Transverse colon (tissue), 3 donors: ENCODE data around the gene IRX3.

Source experiments
- POLR2A ChIP-seq: fragments of 450-650 bp; IDR thresholded peaks from one replicate; pipeline ENCODE4 v1.6.1; 2016; ENCODE audit warnings: antibody characterized with exemption, mild to moderate bottlenecking, moderate library complexity
- TF ChIP-seq, protein P1 (sequence below), 5 experiments: fragments of 200-600 bp in 3 of 5; fragments of 450-650 bp in 2 of 5; sonication (generic) in 3 of 5; IDR thresholded peaks; 1 replicate in 2 of 5; 2 replicates in 3 of 5; pipeline ENCODE4 v1.5.1; 2016 to 2017; ENCODE audit warnings: antibody characterized with exemption in 5 of 5, inconsistent platforms in 3 of 5, mild to moderate bottlenecking in 2 of 5, moderate library complexity in 1 of 5

DNA sequence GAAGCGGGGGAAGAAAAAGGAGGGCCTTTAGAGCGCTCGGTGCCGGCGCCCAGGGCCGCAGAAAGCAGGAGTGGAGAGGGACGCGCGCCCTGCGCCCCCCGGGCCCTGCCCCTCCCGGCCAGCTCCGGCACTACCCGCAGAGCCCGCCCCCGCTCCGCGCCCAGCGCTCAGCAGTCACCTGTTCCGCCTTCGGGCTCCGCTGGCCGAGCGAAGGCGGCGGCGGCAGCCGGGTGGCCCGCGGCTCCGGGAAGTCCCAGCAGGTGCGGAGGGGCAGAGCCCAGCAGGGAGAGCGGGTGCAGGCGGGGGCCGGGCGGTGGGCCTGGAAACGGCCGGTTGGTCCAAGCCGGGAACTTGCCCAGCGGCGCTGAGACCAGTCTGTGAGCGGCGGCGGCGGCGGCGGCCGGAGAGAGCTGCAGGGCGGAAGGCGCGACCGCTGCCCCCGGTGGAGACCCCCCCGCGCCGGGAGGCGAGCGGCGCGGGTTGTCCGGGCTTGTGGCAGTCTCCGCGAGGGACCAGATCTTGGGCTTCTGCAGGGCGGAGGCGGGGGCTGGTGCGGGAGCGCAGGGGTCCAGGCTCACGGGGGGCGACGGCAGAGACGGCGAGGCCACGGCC, 2.2 kb downstream of the IRX3 start:
- TF ChIP-seq, protein P1, sequence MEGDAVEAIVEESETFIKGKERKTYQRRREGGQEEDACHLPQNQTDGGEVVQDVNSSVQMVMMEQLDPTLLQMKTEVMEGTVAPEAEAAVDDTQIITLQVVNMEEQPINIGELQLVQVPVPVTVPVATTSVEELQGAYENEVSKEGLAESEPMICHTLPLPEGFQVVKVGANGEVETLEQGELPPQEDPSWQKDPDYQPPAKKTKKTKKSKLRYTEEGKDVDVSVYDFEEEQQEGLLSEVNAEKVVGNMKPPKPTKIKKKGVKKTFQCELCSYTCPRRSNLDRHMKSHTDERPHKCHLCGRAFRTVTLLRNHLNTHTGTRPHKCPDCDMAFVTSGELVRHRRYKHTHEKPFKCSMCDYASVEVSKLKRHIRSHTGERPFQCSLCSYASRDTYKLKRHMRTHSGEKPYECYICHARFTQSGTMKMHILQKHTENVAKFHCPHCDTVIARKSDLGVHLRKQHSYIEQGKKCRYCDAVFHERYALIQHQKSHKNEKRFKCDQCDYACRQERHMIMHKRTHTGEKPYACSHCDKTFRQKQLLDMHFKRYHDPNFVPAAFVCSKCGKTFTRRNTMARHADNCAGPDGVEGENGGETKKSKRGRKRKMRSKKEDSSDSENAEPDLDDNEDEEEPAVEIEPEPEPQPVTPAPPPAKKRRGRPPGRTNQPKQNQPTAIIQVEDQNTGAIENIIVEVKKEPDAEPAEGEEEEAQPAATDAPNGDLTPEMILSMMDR (IDR thresholded peaks at IDR 0.05), result no peak
- no peak for TF ChIP-seq POLR2A
